ENCODE data around the gene CPEB4. TPM values are rescaled to one million over a fixed set of nuclear protein-coding genes. Genes with fewer than 3 reads are reported as not detected.

Gene CPEB4
- total RNA-seq, 4 donors from 2014 or later = 51.5 to 69.5 (median 66.1) TPM

DNA sequence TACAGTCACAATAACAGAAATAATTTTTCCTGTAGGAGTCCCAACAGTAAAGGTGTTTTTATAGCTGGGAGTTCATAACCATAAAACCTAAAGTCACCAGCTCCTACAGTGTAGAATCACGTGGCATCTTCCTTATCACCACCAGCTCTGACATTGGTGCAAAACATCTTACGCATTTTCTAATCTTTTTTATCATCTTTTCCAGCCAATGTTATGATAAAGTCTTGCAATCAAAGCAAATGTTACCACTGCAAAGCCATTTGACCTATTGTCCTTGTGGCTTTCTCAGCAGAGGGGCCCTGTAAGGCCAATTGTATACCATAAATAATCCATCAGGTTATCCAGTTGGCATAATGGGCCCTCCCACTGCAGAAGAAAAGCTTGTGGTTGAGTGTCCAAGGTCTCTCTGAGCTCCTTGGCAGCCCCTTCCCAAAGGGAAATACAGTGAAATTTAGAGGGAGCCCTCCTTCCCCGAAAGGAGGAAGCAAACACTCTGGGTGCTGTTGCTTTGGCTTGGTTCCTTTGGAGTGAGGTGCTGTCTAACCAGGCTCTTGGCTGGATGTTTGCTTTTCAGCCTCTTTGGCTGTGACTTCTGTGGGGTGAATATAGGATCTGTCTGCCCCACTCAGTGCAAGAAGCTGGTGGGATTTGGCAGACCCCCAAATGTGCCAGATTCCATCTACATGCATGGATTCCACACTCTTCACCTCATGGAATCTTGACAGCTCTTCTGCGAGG, 29.3 kb upstream of the CPEB4 start:
- DNase-seq = no peak
- Histone ChIP-seq H3K27ac (no peak overlapping the region), H3K4me3 (replicated peaks in 1 of 3) (no peak overlapping the region), H3K36me3 (no peaks in the 10 kb centered on the region), H3K27me3 (no peaks in the 10 kb centered on the region), H3K4me1 (peaks cover 13 to 25% of the 10 kb centered on the region in 2 donors), H3K9me3 (no peaks in the 10 kb centered on the region)
- intact Hi-C loops (cut with DNase I) = no loop called here
- WGBS, 2 donors = 84 to 86% methylated on average over 4 of the region's 4 CpGs
- TF ChIP-seq, protein P1, sequence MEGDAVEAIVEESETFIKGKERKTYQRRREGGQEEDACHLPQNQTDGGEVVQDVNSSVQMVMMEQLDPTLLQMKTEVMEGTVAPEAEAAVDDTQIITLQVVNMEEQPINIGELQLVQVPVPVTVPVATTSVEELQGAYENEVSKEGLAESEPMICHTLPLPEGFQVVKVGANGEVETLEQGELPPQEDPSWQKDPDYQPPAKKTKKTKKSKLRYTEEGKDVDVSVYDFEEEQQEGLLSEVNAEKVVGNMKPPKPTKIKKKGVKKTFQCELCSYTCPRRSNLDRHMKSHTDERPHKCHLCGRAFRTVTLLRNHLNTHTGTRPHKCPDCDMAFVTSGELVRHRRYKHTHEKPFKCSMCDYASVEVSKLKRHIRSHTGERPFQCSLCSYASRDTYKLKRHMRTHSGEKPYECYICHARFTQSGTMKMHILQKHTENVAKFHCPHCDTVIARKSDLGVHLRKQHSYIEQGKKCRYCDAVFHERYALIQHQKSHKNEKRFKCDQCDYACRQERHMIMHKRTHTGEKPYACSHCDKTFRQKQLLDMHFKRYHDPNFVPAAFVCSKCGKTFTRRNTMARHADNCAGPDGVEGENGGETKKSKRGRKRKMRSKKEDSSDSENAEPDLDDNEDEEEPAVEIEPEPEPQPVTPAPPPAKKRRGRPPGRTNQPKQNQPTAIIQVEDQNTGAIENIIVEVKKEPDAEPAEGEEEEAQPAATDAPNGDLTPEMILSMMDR (IDR thresholded peaks at IDR 0.05) = no peak
- no peak for TF ChIP-seq POLR2A (IDR thresholded peaks at IDR 0.05)

DNA sequence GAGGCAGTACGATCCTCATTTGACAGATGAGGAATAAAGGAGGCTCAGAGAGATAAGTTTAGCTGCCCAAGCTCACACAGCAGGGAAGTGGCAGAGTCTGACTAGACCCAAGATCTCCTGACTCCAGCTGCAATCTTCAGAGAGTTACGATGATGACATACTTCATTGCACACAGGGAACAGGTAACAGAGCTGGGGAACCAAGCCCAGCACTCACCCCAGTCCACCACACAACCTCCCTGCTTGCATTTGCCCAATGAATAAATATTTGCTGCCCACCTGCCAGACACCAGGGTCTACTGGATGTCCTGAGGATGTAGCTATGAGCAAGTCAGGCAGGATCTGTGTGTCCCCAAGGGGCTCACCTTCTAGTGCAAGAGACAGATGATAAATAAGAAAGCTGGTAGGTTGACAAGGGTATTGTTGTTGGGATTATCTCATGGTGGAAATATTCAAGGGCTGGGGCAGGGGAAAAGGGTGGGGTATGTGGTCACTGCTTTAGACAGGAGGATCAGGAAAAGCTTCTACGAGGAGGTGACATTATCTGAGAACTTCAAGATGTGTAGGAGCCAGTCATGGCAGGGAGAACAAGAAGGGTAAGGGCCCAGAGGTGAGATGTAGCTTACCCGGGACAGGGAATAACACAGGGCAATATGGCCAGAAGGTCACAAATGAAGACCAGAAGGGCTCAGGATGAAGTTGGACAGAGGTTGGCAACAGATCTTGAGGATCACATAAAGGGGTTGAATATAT, 28.6 kb upstream of the CPEB4 start:
- DNase-seq = no peak
- TF ChIP-seq POLR2A (IDR thresholded peaks at IDR 0.05) = no peak
- TF ChIP-seq, protein P1 (IDR thresholded peaks at IDR 0.05) = no peak
- intact Hi-C loops (cut with DNase I) = no loop called here
- Histone ChIP-seq H3K4me1 (peaks cover 13 to 25% of the 10 kb centered on the region in 2 donors), H3K36me3 (no peaks in the 10 kb centered on the region), H3K27me3 (no peaks in the 10 kb centered on the region), H3K4me3 (replicated peaks in 1 of 3) (no peak overlapping the region), H3K9me3 (no peaks in the 10 kb centered on the region), H3K27ac (no peak overlapping the region)
- WGBS, 2 donors = 83 to 88% methylated on average over 4 of the region's 4 CpGs

DNA sequence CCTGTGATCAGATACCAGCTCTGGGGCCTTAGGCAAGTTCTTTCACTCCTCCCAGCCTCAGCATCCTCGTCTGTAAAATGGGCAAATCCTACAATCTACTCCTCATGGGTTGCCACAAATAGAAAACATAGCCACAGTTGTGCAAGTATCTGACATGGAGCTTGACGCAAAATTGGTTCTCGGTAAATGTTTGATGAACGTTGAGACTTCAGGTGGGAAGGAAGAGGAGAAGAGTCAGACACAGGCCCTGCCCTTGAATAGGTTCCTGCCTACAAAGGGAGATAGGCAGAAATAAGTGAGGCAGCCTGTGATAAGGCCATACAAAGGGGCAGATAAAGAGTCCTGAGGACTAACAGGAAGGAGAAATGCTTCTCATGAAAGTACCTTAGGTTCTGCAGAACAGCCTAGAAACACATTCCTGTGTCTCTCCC, 26.1 kb upstream of the CPEB4 start:
- H3K27me3 ChIP-seq = no peaks in the 10 kb centered on the region
- no peak overlapping the region for H3K4me3 ChIP-seq (replicated peaks in 1 of 3)
- no peak overlapping the region for H3K27ac ChIP-seq
- TF ChIP-seq POLR2A (IDR thresholded peaks at IDR 0.05) = no peak
- TF ChIP-seq, protein P1 (IDR thresholded peaks at IDR 0.05) = no peak
- H3K9me3 ChIP-seq = no peaks in the 10 kb centered on the region
- peaks cover 13 to 25% of the 10 kb centered on the region in 2 donors for H3K4me1 ChIP-seq
- DNase-seq = no peak
- intact Hi-C loops (cut with DNase I) = no loop called here
- H3K36me3 ChIP-seq = no peaks in the 10 kb centered on the region
- 94 to 96% methylated on average over 4 of the region's 4 CpGs for WGBS, 2 donors

DNA sequence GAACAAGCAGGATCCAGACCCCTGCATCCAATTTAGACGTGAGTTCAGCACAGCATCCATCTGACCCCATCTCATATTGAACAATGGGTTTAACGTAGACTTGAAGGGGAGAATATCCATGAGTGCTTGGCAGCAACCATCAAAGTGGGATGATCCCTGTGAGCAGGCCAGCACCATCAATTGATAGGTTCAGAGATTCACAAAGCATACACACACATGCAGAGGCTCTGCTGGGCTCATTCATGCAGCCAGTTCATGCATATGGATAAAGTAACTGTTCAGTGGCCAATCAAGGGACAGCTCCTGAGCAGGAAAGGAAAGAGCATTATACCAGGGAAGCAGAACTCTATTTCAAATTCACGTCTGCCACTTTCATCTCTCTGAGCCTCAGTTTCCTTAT, 24.8 kb upstream of the CPEB4 start:
- Histone ChIP-seq H3K4me1 (peaks cover 16 to 28% of the 10 kb centered on the region in 2 donors), H3K9me3 (no peaks in the 10 kb centered on the region), H3K27ac (no peak overlapping the region), H3K36me3 (no peaks in the 10 kb centered on the region), H3K27me3 (no peaks in the 10 kb centered on the region), H3K4me3 (replicated peaks in 1 of 3) (no peak overlapping the region)
- WGBS, 2 donors = 78 to 93% methylated on average over 3 of the region's 3 CpGs
- TF ChIP-seq, protein P1 (IDR thresholded peaks at IDR 0.05) = no peak
- no peak for TF ChIP-seq POLR2A (IDR thresholded peaks at IDR 0.05)
- no peak for DNase-seq
- intact Hi-C loops (cut with DNase I) = no loop called here
